Parathyroid adenoma (tissue), 2 donors: ENCODE results near the gene DIPK1A.

Experiments
- H2AFZ ChIP-seq: fragments of 300-600 bp; sonication (generic); one replicate; pipeline ENCODE4 v1.7.0; 2017; ENCODE audit warnings: antibody characterized with exemption, mild to moderate bottlenecking
- H3K27ac ChIP-seq: fragments of 300-600 bp; sonication (generic); one replicate; pipeline ENCODE4 v1.7.0; 2017
- H3K27me3 ChIP-seq: fragments of 300-600 bp; sonication (generic); one replicate; pipeline ENCODE4 v1.7.0; 2017; ENCODE audit warnings: low read length; ENCODE audit not compliant: control insufficient read depth, insufficient read depth
- H3K36me3 ChIP-seq: fragments of 300-600 bp; sonication (generic); one replicate; pipeline ENCODE4 v1.7.0; 2017; ENCODE audit warnings: low read length; ENCODE audit not compliant: control insufficient read depth, insufficient read depth
- H3K4me1 ChIP-seq: fragments of 300-600 bp; sonication (generic); one replicate; pipeline ENCODE4 v1.7.0; 2017; ENCODE audit warnings: control low read depth
- H3K4me2 ChIP-seq: fragments of 300-600 bp; sonication (generic); one replicate; pipeline ENCODE4 v1.7.0; 2017; ENCODE audit warnings: low read length
- H3K4me3 ChIP-seq: fragments of 300-600 bp; sonication (generic); one replicate; pipeline ENCODE4 v1.7.0; 2017; ENCODE audit warnings: low read depth, low read length
- H3K79me2 ChIP-seq: fragments of 300-600 bp; sonication (generic); one replicate; pipeline ENCODE4 v1.7.0; 2017; ENCODE audit warnings: control low read depth
- H3K9ac ChIP-seq: fragments of 300-600 bp; sonication (generic); one replicate; pipeline ENCODE4 v1.7.0; 2017; ENCODE audit warnings: mild to moderate bottlenecking
- H3K9me3 ChIP-seq: fragments of 300-600 bp; sonication (generic); one replicate; pipeline ENCODE4 v1.7.0; 2017; ENCODE audit warnings: low read length; ENCODE audit not compliant: control insufficient read depth
- TF ChIP-seq, protein P1 (sequence below): fragments of 300-600 bp; sonication (generic); IDR thresholded peaks from one replicate; pipeline ENCODE4 v1.7.0; 2017; ENCODE audit warnings: antibody characterized with exemption, mild to moderate bottlenecking
- donor health status: primary hyperparathyroidism.

Gene DIPK1A

DNA sequence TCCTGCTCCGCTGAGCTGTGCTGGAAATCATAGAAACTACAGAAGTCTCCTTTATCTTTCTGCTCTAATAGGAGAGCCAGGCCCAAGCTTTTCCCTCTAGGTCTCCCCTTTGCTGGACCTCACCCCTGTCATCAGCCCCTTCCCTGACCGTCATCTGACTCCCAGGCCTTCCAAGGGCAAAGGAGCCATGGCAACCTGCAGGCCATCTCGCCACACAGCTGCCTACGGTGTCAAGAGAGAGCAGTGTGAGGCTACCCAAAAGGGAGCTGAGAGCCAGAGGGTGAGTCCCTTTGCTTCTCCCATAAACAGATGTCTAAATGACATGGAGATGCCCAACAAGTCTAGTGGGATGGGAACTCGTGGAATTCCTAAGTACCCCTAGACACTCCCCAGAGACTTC is 37.6 kb upstream of the DIPK1A start:
- Histone ChIP-seq H3K9me3 (no peaks in the 10 kb centered on the region), H3K79me2 (no peaks in the 10 kb centered on the region), H2AFZ (no peak overlapping the region), H3K9ac (no peak overlapping the region), H3K4me1 (peaks cover 9% of the 10 kb centered on the region), H3K4me2 (no peak overlapping the region), H3K4me3 (no peak overlapping the region), H3K27ac (no peak overlapping the region), H3K36me3 (no peaks in the 10 kb centered on the region), H3K27me3 (no peaks in the 10 kb centered on the region)
- TF ChIP-seq, protein P1, sequence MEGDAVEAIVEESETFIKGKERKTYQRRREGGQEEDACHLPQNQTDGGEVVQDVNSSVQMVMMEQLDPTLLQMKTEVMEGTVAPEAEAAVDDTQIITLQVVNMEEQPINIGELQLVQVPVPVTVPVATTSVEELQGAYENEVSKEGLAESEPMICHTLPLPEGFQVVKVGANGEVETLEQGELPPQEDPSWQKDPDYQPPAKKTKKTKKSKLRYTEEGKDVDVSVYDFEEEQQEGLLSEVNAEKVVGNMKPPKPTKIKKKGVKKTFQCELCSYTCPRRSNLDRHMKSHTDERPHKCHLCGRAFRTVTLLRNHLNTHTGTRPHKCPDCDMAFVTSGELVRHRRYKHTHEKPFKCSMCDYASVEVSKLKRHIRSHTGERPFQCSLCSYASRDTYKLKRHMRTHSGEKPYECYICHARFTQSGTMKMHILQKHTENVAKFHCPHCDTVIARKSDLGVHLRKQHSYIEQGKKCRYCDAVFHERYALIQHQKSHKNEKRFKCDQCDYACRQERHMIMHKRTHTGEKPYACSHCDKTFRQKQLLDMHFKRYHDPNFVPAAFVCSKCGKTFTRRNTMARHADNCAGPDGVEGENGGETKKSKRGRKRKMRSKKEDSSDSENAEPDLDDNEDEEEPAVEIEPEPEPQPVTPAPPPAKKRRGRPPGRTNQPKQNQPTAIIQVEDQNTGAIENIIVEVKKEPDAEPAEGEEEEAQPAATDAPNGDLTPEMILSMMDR, result no peak

DNA sequence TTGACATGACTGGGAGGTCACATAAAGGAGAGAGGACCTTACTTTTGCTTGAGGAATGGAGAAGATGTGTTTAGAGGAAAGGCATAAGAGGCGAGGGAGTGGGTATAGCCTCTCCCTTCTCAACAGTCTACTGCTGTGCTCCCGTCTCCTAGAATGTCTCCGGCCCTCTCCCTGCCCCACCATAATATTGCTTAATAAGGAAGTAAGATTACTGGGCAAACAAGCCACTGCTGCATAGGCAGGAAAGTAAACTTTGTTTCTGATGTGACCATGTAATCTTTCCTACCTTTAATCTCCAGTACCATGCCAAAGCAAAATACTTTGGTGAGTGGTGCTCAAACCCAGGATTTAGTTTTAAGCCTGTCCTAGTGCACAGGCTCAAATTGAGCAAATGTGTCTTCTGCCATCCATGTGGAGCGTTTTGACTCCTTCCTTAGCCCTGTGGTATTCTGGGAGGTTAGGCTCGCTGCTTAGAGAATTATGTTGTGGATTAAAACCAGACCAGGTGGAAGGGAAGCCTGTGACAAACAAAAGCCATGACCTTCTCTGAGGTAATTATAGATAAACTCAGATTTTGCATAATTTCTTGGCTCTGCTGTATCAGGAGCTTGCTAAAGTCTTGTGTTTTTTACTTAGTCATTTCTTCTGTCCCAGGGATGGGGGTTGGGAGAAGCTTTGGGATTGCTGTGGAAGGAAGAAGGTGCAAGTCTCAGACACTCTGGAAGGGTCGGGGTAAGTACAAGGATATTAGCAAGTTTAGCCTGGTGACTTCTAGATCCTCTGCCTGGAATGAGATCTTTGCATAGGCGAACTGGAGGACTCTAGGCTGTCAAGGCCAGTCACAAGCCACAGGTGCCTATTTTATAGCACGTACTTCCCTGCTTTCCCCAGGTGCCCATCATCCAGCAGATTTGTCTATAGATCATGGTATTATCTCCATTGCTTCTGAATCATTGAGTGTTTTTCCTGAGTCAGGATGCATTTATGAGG is 34.5 kb upstream of the DIPK1A start:
- H3K36me3 ChIP-seq, result no peaks in the 10 kb centered on the region
- H3K4me1 ChIP-seq, result peaks cover 9% of the 10 kb centered on the region
- H3K4me2 ChIP-seq, result no peak overlapping the region
- no peaks in the 10 kb centered on the region for H3K27me3 ChIP-seq
- H2AFZ ChIP-seq, result no peak overlapping the region
- TF ChIP-seq, protein P1, result no peak
- no peak overlapping the region for H3K9ac ChIP-seq
- H3K79me2 ChIP-seq, result no peaks in the 10 kb centered on the region
- H3K27ac ChIP-seq, result no peak overlapping the region
- H3K9me3 ChIP-seq, result no peaks in the 10 kb centered on the region
- no peak overlapping the region for H3K4me3 ChIP-seq

DNA sequence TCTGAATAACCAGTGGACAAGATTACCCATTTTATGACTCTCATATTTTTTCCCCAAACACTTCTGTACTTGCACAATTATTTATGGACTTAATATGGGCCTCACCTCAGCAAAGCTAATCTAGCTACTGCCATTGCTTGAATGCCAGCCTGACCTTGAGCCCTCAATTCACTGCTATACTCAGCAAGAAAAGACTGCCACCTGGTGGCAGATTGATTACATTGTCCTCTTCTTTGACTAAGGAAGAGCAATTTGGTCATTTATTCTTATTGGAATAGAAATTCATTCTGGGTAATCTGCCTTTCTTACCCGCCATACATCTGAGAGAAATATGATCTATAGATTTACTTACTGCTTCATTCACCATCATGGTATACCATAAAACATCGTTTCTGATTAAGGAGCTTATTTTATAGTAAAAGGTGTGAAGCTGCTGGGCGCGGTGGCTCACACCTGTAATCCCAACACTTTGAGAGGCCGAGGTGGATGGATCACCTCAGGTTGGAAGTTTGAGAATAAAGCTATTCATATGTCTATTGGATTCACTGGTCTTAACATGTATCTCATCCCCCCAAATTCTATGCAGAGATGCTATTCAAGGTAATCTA is 32.9 kb upstream of the DIPK1A start:
- peak overlapping the region; percentile 47 for H3K4me2 ChIP-seq
- peak overlapping the region; percentile 5 for H2AFZ ChIP-seq
- no peaks in the 10 kb centered on the region for H3K36me3 ChIP-seq
- TF ChIP-seq, protein P1, result peak; percentile 82
- no peaks in the 10 kb centered on the region for H3K79me2 ChIP-seq
- no peak overlapping the region for H3K9ac ChIP-seq
- peak overlapping the region; percentile 10 for H3K4me3 ChIP-seq
- no peaks in the 10 kb centered on the region for H3K9me3 ChIP-seq
- H3K4me1 ChIP-seq, result peaks cover 4% of the 10 kb centered on the region
- no peaks in the 10 kb centered on the region for H3K27me3 ChIP-seq
- H3K27ac ChIP-seq, result no peak overlapping the region

DNA sequence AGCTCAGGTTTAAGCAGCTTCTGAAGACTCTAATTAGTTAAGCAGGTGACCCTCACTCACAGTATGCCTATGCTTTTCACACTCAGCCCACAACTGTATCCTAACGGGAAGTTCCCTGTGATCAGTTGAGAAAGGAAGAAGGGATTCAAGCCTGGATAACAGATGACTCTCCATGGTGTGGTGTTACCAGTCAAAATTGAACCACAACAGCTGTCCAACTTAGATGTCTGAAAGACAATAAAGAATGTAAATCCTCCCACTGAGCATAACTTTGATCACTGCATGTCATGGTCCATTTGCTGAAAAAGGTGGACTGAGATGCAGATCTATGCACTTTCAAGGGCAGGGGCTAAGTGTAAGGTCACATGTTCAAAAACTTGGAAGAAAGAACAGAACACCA is 32.3 kb upstream of the DIPK1A start:
- Histone ChIP-seq H3K27ac (no peak overlapping the region), H3K9ac (no peak overlapping the region), H3K36me3 (no peaks in the 10 kb centered on the region), H3K4me3 (peak overlapping the region; percentile 10), H3K79me2 (no peaks in the 10 kb centered on the region), H2AFZ (peak overlapping the region; percentile 5), H3K4me1 (peaks cover 4% of the 10 kb centered on the region), H3K27me3 (no peaks in the 10 kb centered on the region), H3K4me2 (peak overlapping the region; percentile 47), H3K9me3 (no peaks in the 10 kb centered on the region)
- TF ChIP-seq, protein P1, result no peak
